HL-60/S4 (cell line): Measurements from ENCODE around the gene ASIC5.
"Not testable (repeated sequence)": the region's sequence is repeated elsewhere in the genome, so short reads cannot be mapped to it uniquely, and the experiment has no call there.

Experiments used
- in situ Hi-C: fragments of 300-500 bp; cut with MboI; formaldehyde crosslinking; loops from 2 replicates; pipeline ENCODE4 v1.14.3; 2022; ENCODE audit warnings: low sequenced_read_pairs

The ASIC5 gene

GRCh38 chr4:155805016-155805415 lies 61.1 kb downstream of the ASIC5 start:
- in situ Hi-C loops, result no loop called here

GRCh38 chr4:155802190-155802959 lies 63.7 kb downstream of the ASIC5 start:
- in situ Hi-C loops, result no loop called here

GRCh38 chr4:155800685-155801343 lies 65.3 kb downstream of the ASIC5 start:
- in situ Hi-C loops, result no loop called here

- in situ Hi-C loops, result no loop called here
These were observed 66.3 kb downstream of the ASIC5 start for GRCh38 chr4:155799794-155800123.

GRCh38 chr4:155799116-155799793 lies 66.8 kb downstream of the ASIC5 start:
- in situ Hi-C loops, result no loop called here

- in situ Hi-C loops, result not testable (repeated sequence)
These were observed 68.5 kb downstream of the ASIC5 start for GRCh38 chr4:155797581-155797980.

- in situ Hi-C loops, result no loop called here
These were observed 70.1 kb downstream of the ASIC5 start for GRCh38 chr4:155795991-155796390.

GRCh38 chr4:155794589-155795236 lies 71.4 kb downstream of the ASIC5 start:
- in situ Hi-C loops, result no loop called here

- in situ Hi-C loops, result no loop called here
These were observed 76.1 kb downstream of the ASIC5 start for GRCh38 chr4:155789982-155790381.

- in situ Hi-C loops, result no loop called here
These were observed 76.7 kb downstream of the ASIC5 start for GRCh38 chr4:155789391-155789790.

- in situ Hi-C loops, result no loop called here
These were observed 78.9 kb downstream of the ASIC5 start for GRCh38 chr4:155787113-155787710.

GRCh38 chr4:155785828-155786227 lies 80.2 kb downstream of the ASIC5 start:
- in situ Hi-C loops, result no loop called here

GRCh38 chr4:155784637-155785036 lies 81.4 kb downstream of the ASIC5 start:
- in situ Hi-C loops, result no loop called here

GRCh38 chr4:155781249-155781831 lies 84.7 kb downstream of the ASIC5 start:
- in situ Hi-C loops, result no loop called here

GRCh38 chr4:155780775-155781174 lies 85.3 kb downstream of the ASIC5 start:
- in situ Hi-C loops, result no loop called here
